Neuronal stem cell (in vitro differentiated cells): ENCODE results near the gene NEU4.
A peak's percentile ranks its signal among the peaks of the same experiment; 100 is the strongest.

Source experiments
- DNase-seq: peaks from one replicate; pipeline ENCODE4 v3.0.0-alpha.2; 2013; ENCODE audit warnings: low spot score
- H2AFZ ChIP-seq: one replicate; pipeline ENCODE4 v1.6.1; 2013; ENCODE audit warnings: mild to moderate bottlenecking, low read length, inconsistent platforms
- H2AK5ac ChIP-seq: 2 replicates; pipeline ENCODE4 v1.6.1; 2013; ENCODE audit warnings: low read depth, mild to moderate bottlenecking, inconsistent platforms, low read length, moderate library complexity, mixed read lengths
- H2BK120ac ChIP-seq: 2 replicates; pipeline ENCODE4 v1.6.1; 2013; ENCODE audit warnings: low read depth, mild to moderate bottlenecking, inconsistent platforms, low read length, moderate library complexity, mixed read lengths
- H2BK12ac ChIP-seq: one replicate; pipeline ENCODE4 v1.6.1; 2013; ENCODE audit warnings: low read length, inconsistent platforms
- H2BK15ac ChIP-seq: 2 replicates; pipeline ENCODE4 v1.6.1; 2013; ENCODE audit warnings: mild to moderate bottlenecking, low read length, inconsistent platforms, mixed read lengths
- H2BK5ac ChIP-seq: one replicate; pipeline ENCODE4 v1.6.1; 2013; ENCODE audit warnings: inconsistent platforms, mild to moderate bottlenecking, low read length, moderate library complexity
- H3K14ac ChIP-seq: one replicate; pipeline ENCODE4 v1.6.1; 2013; ENCODE audit warnings: low read length, inconsistent platforms
- H3K18ac ChIP-seq: 2 replicates; pipeline ENCODE4 v1.6.1; 2013; ENCODE audit warnings: low read length, inconsistent platforms
- H3K23ac ChIP-seq: 2 replicates; pipeline ENCODE4 v1.6.1; 2013; ENCODE audit warnings: low read depth, mild to moderate bottlenecking, mixed read lengths, low read length, inconsistent platforms; ENCODE audit not compliant: poor library complexity
- H3K27ac ChIP-seq: replicated peaks from 3 replicates; pipeline ENCODE4 v1.5.1; 2013; ENCODE audit warnings: low read length, inconsistent platforms
- H3K27me3 ChIP-seq, 3 experiments: 2 replicates each; pipeline ENCODE4 v1.6.1; 2013; ENCODE audit warnings: low read length in 3 of 3, mild to moderate bottlenecking in 2 of 3, inconsistent platforms in 1 of 3, low read depth in 1 of 3, mixed read lengths in 1 of 3, moderate library complexity in 1 of 3; ENCODE audit not compliant: control insufficient read depth in 3 of 3, insufficient read depth in 3 of 3
- H3K36me3 ChIP-seq, 2 donors: replicated peaks in 1 of 2; 2 replicates each; pipeline ENCODE4 v1.6.1; 2013; ENCODE audit warnings: low read length in 2 of 2; ENCODE audit not compliant: control insufficient read depth in 2 of 2, insufficient read depth in 2 of 2
- H3K4ac ChIP-seq: 2 replicates; pipeline ENCODE4 v1.6.1; 2013; ENCODE audit warnings: inconsistent platforms, mild to moderate bottlenecking, low read length, moderate library complexity
- H3K4me1 ChIP-seq, 2 donors: 1 replicate in 1 of 2; 2 replicates in 1 of 2; pipeline ENCODE4 v1.6.1; 2013; ENCODE audit warnings: low read length in 2 of 2, low read depth in 1 of 2; ENCODE audit not compliant: control insufficient read depth in 2 of 2, insufficient read depth in 1 of 2
- H3K4me2 ChIP-seq: one replicate; pipeline ENCODE4 v1.6.1; 2013; ENCODE audit warnings: mild to moderate bottlenecking, low read length, inconsistent platforms; ENCODE audit not compliant: insufficient read depth, poor library complexity, severe bottlenecking
- H3K4me3 ChIP-seq, 2 donors: 2 replicates each; pipeline ENCODE4 v1.5.1; 2013; ENCODE audit warnings: low read length in 2 of 2, mild to moderate bottlenecking in 2 of 2, inconsistent platforms in 1 of 2, moderate library complexity in 1 of 2
- H3K79me1 ChIP-seq: one replicate; pipeline ENCODE4 v1.6.1; 2013; ENCODE audit warnings: low read depth, mild to moderate bottlenecking, inconsistent platforms, low read length, moderate library complexity
- H3K9ac ChIP-seq: one replicate; pipeline ENCODE4 v1.6.1; 2013; ENCODE audit warnings: mild to moderate bottlenecking, low read depth, low read length, inconsistent platforms; ENCODE audit not compliant: poor library complexity
- H3K9me3 ChIP-seq, 2 donors: replicated peaks in 1 of 2; 2 replicates each; pipeline versions ENCODE3 to v1.6.1; 2013; ENCODE audit warnings: low read length in 2 of 2, mild to moderate bottlenecking in 2 of 2, inconsistent platforms in 1 of 2, low read depth in 1 of 2, mixed read lengths in 1 of 2, moderate library complexity in 1 of 2; ENCODE audit not compliant: control insufficient read depth in 2 of 2, insufficient read depth in 1 of 2
- H4K8ac ChIP-seq: one replicate; pipeline ENCODE4 v1.6.1; 2013; ENCODE audit warnings: low read depth, mild to moderate bottlenecking, inconsistent platforms, low read length, moderate library complexity
- H4K91ac ChIP-seq: one replicate; pipeline ENCODE4 v1.6.1; 2013; ENCODE audit warnings: low read length, low read depth, mild to moderate bottlenecking, inconsistent platforms; ENCODE audit not compliant: poor library complexity
- WGBS, 2 donors: extraction: QIAGEN DNeasy Blood & Tissue Kit; methylation state at CpG; one replicate each; pipeline ENCODE4 v1.1.7; 2013; ENCODE audit warnings: missing lambda C conversion rate in 2 of 2, mixed read lengths in 1 of 2; ENCODE audit not compliant: insufficient read length in 2 of 2, insufficient replicate concordance in 1 of 2; ENCODE audit errors: extremely low coverage in 2 of 2; 5-methylcytosine and 5-hydroxymethylcytosine counted together

The NEU4 gene

DNA sequence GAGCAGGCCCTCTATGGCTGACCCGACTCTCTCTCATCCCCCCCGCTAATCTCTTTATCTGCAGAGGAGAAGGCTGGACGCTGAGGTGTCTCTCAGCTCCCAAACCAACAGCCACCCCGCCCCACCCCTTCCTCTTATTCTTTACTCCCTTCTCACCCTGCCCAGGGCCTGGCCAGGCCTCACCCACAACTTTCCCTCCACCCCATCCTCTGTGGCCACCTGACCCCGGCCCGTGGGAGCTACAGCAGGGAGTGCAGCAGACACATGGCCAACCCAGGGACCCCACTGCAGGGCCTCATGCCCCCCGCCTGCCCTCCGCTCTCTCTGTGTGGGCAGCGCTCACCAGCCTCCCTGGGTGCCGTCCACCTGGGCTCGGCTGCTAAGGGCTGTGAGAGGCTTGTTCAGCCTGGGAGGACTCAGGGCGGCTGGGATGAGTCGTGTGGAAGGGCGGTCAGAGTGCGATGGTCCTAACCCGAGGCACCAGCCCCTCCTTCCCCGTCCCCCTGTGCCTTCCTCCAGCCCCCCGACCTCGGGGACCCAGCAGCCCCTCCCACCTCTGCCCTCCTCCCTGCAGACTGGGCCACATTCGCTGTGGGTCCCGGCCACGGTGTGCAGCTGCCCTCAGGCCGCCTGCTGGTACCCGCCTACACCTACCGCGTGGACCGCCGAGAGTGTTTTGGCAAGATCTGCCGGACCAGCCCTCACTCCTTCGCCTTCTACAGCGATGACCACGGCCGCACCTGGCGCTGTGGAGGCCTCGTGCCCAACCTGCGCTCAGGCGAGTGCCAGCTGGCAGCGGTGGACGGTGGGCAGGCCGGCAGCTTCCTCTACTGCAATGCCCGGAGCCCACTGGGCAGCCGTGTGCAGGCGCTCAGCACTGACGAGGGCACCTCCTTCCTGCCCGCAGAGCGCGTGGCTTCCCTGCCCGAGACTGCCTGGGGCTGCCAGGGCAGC lies 6.8 kb downstream of the NEU4 start:
- H3K4me1 ChIP-seq, result peaks cover 0 to 2% of the 10 kb centered on the region in 2 donors
- H3K36me3 ChIP-seq, result no peaks in the 10 kb centered on the region
- peak overlapping the region; percentile 85 for H3K18ac ChIP-seq
- WGBS, 2 donors, result no CpG with 5 or more reads among the region's 48 CpGs
- H2AFZ ChIP-seq, result no peak overlapping the region
- peak overlapping the region; percentile 92 for H4K8ac ChIP-seq
- H4K91ac ChIP-seq, result no peak overlapping the region
- H3K27me3 ChIP-seq, result peaks cover 0 to 6% (median 0%) of the 10 kb centered on the region in 3 experiments
- H2BK5ac ChIP-seq, result peak overlapping the region; percentile 75
- H2BK15ac ChIP-seq, result peak overlapping the region; percentile 67
- peak overlapping the region; percentile 41 for H2BK12ac ChIP-seq
- peaks cover 3% of the 10 kb centered on the region for H3K79me1 ChIP-seq
- H3K23ac ChIP-seq, result peak overlapping the region; percentile 80
- peak overlapping the region; percentile 94 for H2AK5ac ChIP-seq
- H3K4ac ChIP-seq, result no peak overlapping the region
- no peak overlapping the region for H3K4me2 ChIP-seq
- peak overlapping the region; percentile 94 for H3K14ac ChIP-seq
- no peaks in the 10 kb centered on the region for H3K9me3 ChIP-seq
- no peak overlapping the region for H3K27ac ChIP-seq
- DNase-seq, result no peak
- H2BK120ac ChIP-seq, result no peak overlapping the region
- H3K9ac ChIP-seq, result peak overlapping the region; percentile 4
- H3K4me3 ChIP-seq, result no peak overlapping the region

DNA sequence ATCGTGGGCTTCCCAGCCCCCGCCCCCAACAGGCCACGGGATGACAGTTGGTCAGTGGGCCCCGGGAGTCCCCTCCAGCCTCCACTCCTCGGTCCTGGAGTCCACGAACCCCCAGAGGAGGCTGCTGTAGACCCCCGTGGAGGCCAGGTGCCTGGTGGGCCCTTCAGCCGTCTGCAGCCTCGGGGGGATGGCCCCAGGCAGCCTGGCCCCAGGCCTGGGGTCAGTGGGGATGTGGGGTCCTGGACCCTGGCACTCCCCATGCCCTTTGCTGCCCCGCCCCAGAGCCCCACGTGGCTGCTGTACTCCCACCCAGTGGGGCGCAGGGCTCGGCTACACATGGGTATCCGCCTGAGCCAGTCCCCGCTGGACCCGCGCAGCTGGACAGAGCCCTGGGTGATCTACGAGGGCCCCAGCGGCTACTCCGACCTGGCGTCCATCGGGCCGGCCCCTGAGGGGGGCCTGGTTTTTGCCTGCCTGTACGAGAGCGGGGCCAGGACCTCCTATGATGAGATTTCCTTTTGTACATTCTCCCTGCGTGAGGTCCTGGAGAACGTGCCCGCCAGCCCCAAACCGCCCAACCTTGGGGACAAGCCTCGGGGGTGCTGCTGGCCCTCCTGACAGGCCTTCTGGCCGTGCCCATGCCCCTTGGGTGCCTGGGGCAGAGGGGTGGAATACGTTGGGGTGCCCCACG lies 7.6 kb downstream of the NEU4 start:
- Histone ChIP-seq H2BK12ac (peak overlapping the region; percentile 58), H2BK15ac (no peak overlapping the region), H3K14ac (peak overlapping the region; percentile 94), H2BK5ac (peak overlapping the region; percentile 75), H2AFZ (peak overlapping the region; percentile 40), H3K79me1 (peaks cover 3% of the 10 kb centered on the region), H3K4me1 (peaks cover 0 to 2% of the 10 kb centered on the region in 2 donors), H3K4ac (no peak overlapping the region), H3K9me3 (no peaks in the 10 kb centered on the region), H3K4me2 (no peak overlapping the region), H3K27ac (no peak overlapping the region), H3K23ac (peak overlapping the region; percentile 80), H2AK5ac (peak overlapping the region; percentile 94), H3K18ac (peak overlapping the region; percentile 85), H3K4me3 (no peak overlapping the region), H3K36me3 (no peaks in the 10 kb centered on the region), H2BK120ac (no peak overlapping the region), H4K91ac (no peak overlapping the region), H3K9ac (no peak overlapping the region), H4K8ac (no peak overlapping the region), H3K27me3 (peaks cover 0 to 6% (median 0%) of the 10 kb centered on the region in 3 experiments)
- DNase-seq, result no peak
- WGBS, 2 donors, result no CpG with 5 or more reads among the region's 33 CpGs

DNA sequence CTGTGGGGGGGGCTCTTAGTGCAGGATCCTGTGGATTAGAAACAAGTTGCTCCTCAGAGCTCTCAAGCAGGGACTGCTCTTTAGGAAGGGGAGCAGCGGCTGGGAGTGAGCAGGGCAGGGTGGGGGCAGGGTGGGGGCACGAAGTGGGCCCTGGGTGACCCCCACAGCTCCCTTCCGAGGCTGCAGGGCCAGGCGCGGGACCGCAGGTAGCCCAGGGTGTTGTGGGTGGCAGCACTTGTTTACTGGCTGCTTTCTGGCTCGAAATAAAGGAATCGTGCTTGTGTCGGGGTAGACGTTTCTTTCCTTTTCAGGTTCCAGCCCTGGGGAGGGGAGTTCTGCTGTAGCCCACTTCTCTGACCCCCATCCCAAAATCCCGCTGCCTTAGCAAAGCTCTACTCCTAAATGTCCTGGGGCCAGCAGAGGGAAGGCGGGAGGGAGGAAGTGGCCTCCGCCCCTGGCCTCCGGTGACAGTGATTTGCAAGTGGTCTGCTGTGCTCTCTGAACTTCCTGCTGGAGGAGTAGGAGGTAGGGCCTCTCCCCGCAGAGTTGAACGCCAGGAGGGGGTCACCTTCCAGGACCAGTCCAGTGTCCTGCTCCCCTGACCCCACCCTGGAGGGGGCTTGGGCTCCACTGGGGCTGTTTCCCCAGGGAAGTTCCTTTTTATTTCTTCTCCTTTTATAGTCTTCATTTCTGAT lies 8.3 kb downstream of the NEU4 start:
- H3K18ac ChIP-seq, result peak overlapping the region; percentile 74
- no peak overlapping the region for H3K4me2 ChIP-seq
- H4K8ac ChIP-seq, result no peak overlapping the region
- peak overlapping the region; percentile 94 for H2AK5ac ChIP-seq
- peak overlapping the region; percentile 75 for H2BK5ac ChIP-seq
- H2AFZ ChIP-seq, result peak overlapping the region; percentile 40
- DNase-seq, result no peak
- H2BK15ac ChIP-seq, result no peak overlapping the region
- no peaks in the 10 kb centered on the region for H3K36me3 ChIP-seq
- H3K27ac ChIP-seq, result no peak overlapping the region
- H3K4ac ChIP-seq, result no peak overlapping the region
- H3K9ac ChIP-seq, result no peak overlapping the region
- H3K23ac ChIP-seq, result no peak overlapping the region
- peaks cover 0 to 6% (median 0%) of the 10 kb centered on the region in 3 experiments for H3K27me3 ChIP-seq
- no peak overlapping the region for H2BK120ac ChIP-seq
- H3K79me1 ChIP-seq, result peaks cover 3% of the 10 kb centered on the region
- peaks cover 0 to 2% of the 10 kb centered on the region in 2 donors for H3K4me1 ChIP-seq
- no CpG with 5 or more reads among the region's 16 CpGs for WGBS, 2 donors
- H3K4me3 ChIP-seq, result no peak overlapping the region
- H4K91ac ChIP-seq, result no peak overlapping the region
- H2BK12ac ChIP-seq, result peak overlapping the region; percentile 58
- peak overlapping the region; percentile 56 for H3K14ac ChIP-seq
- no peaks in the 10 kb centered on the region for H3K9me3 ChIP-seq
